GM12878 (cell line): ENCODE measurements around the gene EGFL8. TPM values are rescaled to one million over a fixed set of nuclear protein-coding genes. Genes with fewer than 3 reads are reported as not detected.

Source experiments
- ATAC-seq: fragments of 200-7000 bp; cut with Tn5 transposase; 3 replicates; pipeline ENCODE4 v1.9.1; 2020; ENCODE audit warnings: mild to moderate bottlenecking, moderate library complexity
- BruUV-seq: library from RNA; stranded (reverse); fragments of 400-500 nt; replicated peaks from 2 replicates; lab custom pipeline; 2021; lab: Mats Ljungman, UMichigan
- CTCF ChIA-PET: fragments of 300-600 bp; sonication (Branson Sonifier 250); formaldehyde crosslinking; extraction: SDS; loops from one replicate; lab custom pipeline; 2021; ENCODE audit warnings: inconsistent platforms; lab: Yijun Ruan, JAX
- POLR2A ChIA-PET: fragments of 350-600 bp; formaldehyde crosslinking; extraction: SDS; loops from one replicate; lab custom pipeline; 2021; ENCODE audit warnings: inconsistent platforms; lab: Charles Lee
- RAD21 ChIA-PET: fragments of 300-600 bp; sonication (Branson Sonifier 250); formaldehyde crosslinking; loops from one replicate; lab custom pipeline; 2023; ENCODE audit warnings: antibody characterized with exemption; ENCODE audit not compliant: unreplicated experiment; lab: Charles Lee
- SMC1A ChIA-PET: fragments of 300-600 bp; sonication (Branson Sonifier 250); formaldehyde crosslinking; loops from one replicate; lab custom pipeline; 2023; ENCODE audit not compliant: unreplicated experiment, uncharacterized antibody; lab: Charles Lee
- DNase-seq: peaks from one replicate; pipeline ENCODE4 v3.0.0-alpha.2; 2011; ENCODE audit warnings: low read depth, low spot score
- FAIRE-seq: peaks from 3 replicates; lab custom pipeline; 2011; peaks lifted over from hg19 to GRCh38; lab: Jason Lieb, UNC
- H2AFZ ChIP-seq: 2 replicates; pipeline ENCODE4 v1.6.0; 2011; ENCODE audit warnings: low read depth, low read length, control low read depth; ENCODE audit not compliant: control insufficient read depth
- H3K27ac ChIP-seq: 2 replicates; pipeline ENCODE4 v1.5.1; 2011; ENCODE audit warnings: control low read depth; ENCODE audit not compliant: control insufficient read depth, insufficient read depth
- H3K27me3 ChIP-seq, 2 experiments: replicated peaks in 1 of 2; 2 replicates each; pipeline versions ENCODE4 v1.6.0 to v1.6.1; 2011; ENCODE audit warnings: low read length in 1 of 2; ENCODE audit not compliant: control insufficient read depth in 2 of 2, insufficient read depth in 2 of 2
- H3K36me3 ChIP-seq, 2 experiments: 2 replicates each; pipeline ENCODE4 v1.5.1; 2011; ENCODE audit warnings: low read length in 1 of 2; ENCODE audit not compliant: control insufficient read depth in 2 of 2, insufficient read depth in 2 of 2
- H3K4me1 ChIP-seq: 2 replicates; pipeline ENCODE4 v1.6.1; 2011; ENCODE audit warnings: mild to moderate bottlenecking, low read length, moderate library complexity, mixed read lengths; ENCODE audit not compliant: control insufficient read depth, insufficient read depth
- H3K4me2 ChIP-seq: 2 replicates; pipeline ENCODE4 v1.6.0; 2011; ENCODE audit warnings: control low read depth; ENCODE audit not compliant: control insufficient read depth, insufficient read depth
- H3K4me3 ChIP-seq: fragments of 200-600 bp; sonication (generic); 2 replicates; pipeline ENCODE4 v1.5.1; 2016
- H3K79me2 ChIP-seq: 2 replicates; pipeline ENCODE4 v1.6.0; 2011; ENCODE audit warnings: low read length; ENCODE audit not compliant: control insufficient read depth, insufficient read depth
- H3K9ac ChIP-seq: 2 replicates; pipeline ENCODE4 v1.8.0; 2011; ENCODE audit warnings: low read length, control low read depth, mixed read lengths; ENCODE audit not compliant: control insufficient read depth, insufficient read depth
- H3K9me3 ChIP-seq: replicated peaks from 3 replicates; pipeline ENCODE4 v1.5.1; 2011; ENCODE audit warnings: mild to moderate bottlenecking, low read length; ENCODE audit not compliant: control insufficient read depth, insufficient read depth
- H4K20me1 ChIP-seq: 2 replicates; pipeline ENCODE4 v1.6.0; 2011; ENCODE audit not compliant: control insufficient read depth, insufficient read depth
- ASH2L ChIP-seq: fragments of 300-600, 200-600 bp; sonication (generic); IDR thresholded peaks from 2 replicates; pipeline ENCODE4 v1.6.1; 2017; ENCODE audit warnings: low read depth, mild to moderate bottlenecking, borderline replicate concordance
- HCFC1 ChIP-seq: fragments of 150-350 bp; IDR thresholded peaks from 2 replicates; pipeline ENCODE4 v1.6.1; 2014; ENCODE audit warnings: low read length
- KAT2A ChIP-seq: conservative IDR thresholded peaks from 2 replicates; pipeline ENCODE4 v1.6.1; 2011; ENCODE audit warnings: low read depth, low read length; ENCODE audit not compliant: control insufficient read depth
- MLLT1 ChIP-seq: fragments of 450-650 bp; IDR thresholded peaks from 2 replicates; pipeline ENCODE4 v1.6.1; 2016; ENCODE audit warnings: mild to moderate bottlenecking
- MXI1 ChIP-seq: fragments of 150-350 bp; IDR thresholded peaks from 2 replicates; pipeline ENCODE4 v1.6.1; 2011; ENCODE audit warnings: low read depth, mild to moderate bottlenecking, inconsistent platforms, low read length, improper control_type of control experiment
- NR2C1 ChIP-seq: fragments of 450-650 bp; IDR thresholded peaks from 2 replicates; pipeline ENCODE4 v1.6.1; 2017; ENCODE audit warnings: antibody characterized with exemption, mild to moderate bottlenecking, moderate library complexity
- PBX3 ChIP-seq: IDR thresholded peaks from 2 replicates; pipeline ENCODE4 v1.6.1; 2011; ENCODE audit warnings: mild to moderate bottlenecking, low read depth, low read length, moderate library complexity; ENCODE audit not compliant: insufficient replicate concordance
- POU2F2 ChIP-seq: IDR thresholded peaks from 3 replicates; pipeline ENCODE4 v1.6.1; 2011; ENCODE audit warnings: low read depth, mild to moderate bottlenecking, low read length, borderline replicate concordance
- SMARCA5 ChIP-seq: fragments of 450-650 bp; IDR thresholded peaks from 2 replicates; pipeline ENCODE4 v1.6.1; 2017; ENCODE audit warnings: mild to moderate bottlenecking
- SREBF1 ChIP-seq: IDR thresholded peaks from 2 replicates; pipeline ENCODE4 v1.6.1; 2012; ENCODE audit warnings: mild to moderate bottlenecking, low read length
- SUZ12 ChIP-seq: fragments of 200-600 bp; sonication (generic); IDR thresholded peaks from one replicate; pipeline ENCODE4 v1.6.1; 2018; ENCODE audit warnings: antibody characterized with exemption, mild to moderate bottlenecking; ENCODE audit not compliant: unreplicated experiment
- ZNF687 ChIP-seq: fragments of 450-650 bp; IDR thresholded peaks from 2 replicates; pipeline ENCODE4 v1.6.1; 2017; ENCODE audit warnings: mild to moderate bottlenecking, moderate library complexity
- WGBS: methylation state at CpG from one replicate; pipeline ENCODE4 v1.1.6; 2016; ENCODE audit warnings: low lambda C conversion rate; ENCODE audit not compliant: insufficient replicate concordance, insufficient coverage; ENCODE audit errors: missing lambda C conversion rate; 5-methylcytosine and 5-hydroxymethylcytosine counted together
- in situ Hi-C: fragments of 300-500 bp; cut with MboI; formaldehyde crosslinking; loops from 9 replicates; pipeline ENCODE4 v1.14.3; 2018; ENCODE audit warnings: mixed read lengths
- intact Hi-C: fragments of 100-400 bp; cut with micrococcal nuclease; formaldehyde crosslinking; loops from one replicate; pipeline ENCODE4 v1.14.2; 2022; ENCODE audit not compliant: unreplicated experiment
- polyA plus RNA-seq, 11 experiments: library from polyadenylated mRNA; depleted of rRNA in 4 of 11; unstranded in 6 of 11; stranded (reverse) in 5 of 11; fragments of >200 nt; fragmentation: Nextera tagmentation in 4 of 11; fragmentation: Illumina TruSeq in 1 of 11; extraction: Ambion mirVana in 4 of 11; extraction: Trizol in 1 of 11; gene quantifications; 1 replicate in 1 of 11; 2 replicates in 10 of 11; pipeline versions ENCODE4 v1.2.1 to v1.2.3, GENCODE V29; 2011 to 2016; ENCODE audit warnings: inconsistent platforms in 2 of 11, missing spikeins in 2 of 11, low read depth in 1 of 11
- total RNA-seq, 4 experiments: library from RNA; depleted of rRNA in 3 of 4; stranded (reverse); fragments of >200 nt in 3 of 4; fragmentation: Illumina TruSeq in 1 of 4; extraction: Trizol in 1 of 4; gene quantifications; 2 replicates each; pipeline versions ENCODE4 v1.2.1 to v1.2.3, GENCODE V29; 2013 to 2021
- TF ChIP-seq, protein P1 (sequence below): fragments of 450-650 bp; IDR thresholded peaks from 2 replicates; pipeline ENCODE4 v1.6.1; 2016; ENCODE audit warnings: mild to moderate bottlenecking

EGFL8 gene
- total and polyA plus RNA-seq, 10 of the 15 experiments (the other 5 are each of a cell fraction or from before 2014, with no cell fraction given) = 0.07 to 3.5 (median 1.4) TPM

DNA sequence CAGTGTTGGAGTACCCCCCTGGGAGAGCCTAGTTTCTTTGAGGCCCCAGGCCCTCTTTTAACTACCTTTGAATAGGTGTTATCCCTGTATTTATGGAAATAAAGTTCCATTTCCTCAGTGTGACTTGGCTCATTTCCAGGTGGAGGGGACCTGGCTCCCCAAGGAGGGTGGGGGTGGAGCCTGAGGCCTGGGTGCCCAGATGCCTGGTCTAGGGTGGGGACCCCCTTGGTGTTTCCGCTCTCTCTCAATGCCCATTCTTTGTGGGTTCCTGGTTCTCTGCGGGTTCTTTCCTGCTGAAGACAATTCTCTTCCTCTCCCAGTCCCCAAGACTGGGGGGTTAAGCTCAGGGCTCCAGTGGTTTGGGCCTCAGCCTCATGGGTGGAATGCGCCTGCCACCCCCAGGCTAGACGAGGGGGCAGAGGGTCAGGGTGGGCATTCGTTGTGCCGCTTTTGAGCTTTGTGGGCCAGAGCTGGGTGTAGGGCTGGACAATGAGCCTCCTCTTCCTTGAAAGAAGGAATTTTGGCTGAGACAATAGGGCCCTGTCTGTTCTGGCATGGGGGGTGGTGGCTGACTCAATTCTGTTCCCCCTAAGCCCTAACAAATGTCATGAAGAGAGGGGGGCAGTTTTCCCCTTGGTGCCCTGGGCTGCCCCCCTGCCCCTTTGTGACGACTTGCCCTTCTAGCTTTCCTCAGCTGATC lies 686 bp upstream of the EGFL8 start:
- WGBS = 45% methylated on average over 7 of the region's 7 CpGs
- H3K4me2 ChIP-seq = no peak overlapping the region
- no peak overlapping the region for H3K27ac ChIP-seq
- TF ChIP-seq SMARCA5 (no peak), KAT2A (no peak), NR2C1 (no peak), POU2F2 (no peak), PBX3 (no peak), MLLT1 (no peak), MXI1 (no peak), SUZ12 (no peak), ASH2L (no peak), SREBF1 (no peak), ZNF687 (no peak), HCFC1 (no peak)
- TF ChIP-seq, protein P1, sequence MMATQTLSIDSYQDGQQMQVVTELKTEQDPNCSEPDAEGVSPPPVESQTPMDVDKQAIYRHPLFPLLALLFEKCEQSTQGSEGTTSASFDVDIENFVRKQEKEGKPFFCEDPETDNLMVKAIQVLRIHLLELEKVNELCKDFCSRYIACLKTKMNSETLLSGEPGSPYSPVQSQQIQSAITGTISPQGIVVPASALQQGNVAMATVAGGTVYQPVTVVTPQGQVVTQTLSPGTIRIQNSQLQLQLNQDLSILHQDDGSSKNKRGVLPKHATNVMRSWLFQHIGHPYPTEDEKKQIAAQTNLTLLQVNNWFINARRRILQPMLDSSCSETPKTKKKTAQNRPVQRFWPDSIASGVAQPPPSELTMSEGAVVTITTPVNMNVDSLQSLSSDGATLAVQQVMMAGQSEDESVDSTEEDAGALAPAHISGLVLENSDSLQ = no peak
- ChIA-PET SMC1A (interaction anchor here (0.8 to 0.9 kb wide), 2 partner anchors 45 to 92 kb away, joined by 3 read pairs; no protein-coding TSS in a partner anchor), POLR2A (interaction anchor here (0.9 kb wide), 1 partner anchor 32 kb away, joined by 3 read pairs; no protein-coding TSS in a partner anchor), CTCF (interaction anchor here (1.2 kb wide), 1 partner anchor 32 kb away, joined by 4 read pairs; no protein-coding TSS in a partner anchor), RAD21 (interaction anchor here (1.1 kb wide), 1 partner anchor 32 kb away, joined by 5 read pairs; no protein-coding TSS in a partner anchor)
- H3K4me3 ChIP-seq = no peak overlapping the region
- H3K4me1 ChIP-seq = no peaks in the 10 kb centered on the region
- DNase-seq (no peak), FAIRE-seq (no peak), ATAC-seq (no peak)
- BruUV-seq = no TSS peak
- intact Hi-C loops = no loop called here
- H3K36me3 ChIP-seq = peaks cover 0 to 3% of the 10 kb centered on the region in 2 experiments; a peak in 1 of 4 replicates
- H2AFZ ChIP-seq = no peak overlapping the region
- H3K9me3 ChIP-seq = no peaks in the 10 kb centered on the region
- in situ Hi-C loops = no loop called here
- H4K20me1 ChIP-seq = no peaks in the 10 kb centered on the region; the same call in 1 of the 2 replicates
- no peak overlapping the region for H3K9ac ChIP-seq
- H3K79me2 ChIP-seq = no peaks in the 10 kb centered on the region
- no peaks in the 10 kb centered on the region for H3K27me3 ChIP-seq
